ENCODE measurements around the gene DBX1.
A peak's percentile ranks its signal among the peaks of the same experiment; 100 is the strongest.

The DBX1 gene

GRCh38 chr11:20127671-20128527 lies 32.4 kb downstream of the DBX1 start:
- no peaks in the 10 kb centered on the region for H3K9me3 ChIP-seq (replicated peaks; ENCODE audit: insufficient read depth, low read length)

GRCh38 chr11:20126724-20127123 lies 33.6 kb downstream of the DBX1 start:
- H3K27ac ChIP-seq (ENCODE audit: low read length), result no peak overlapping the region
- H3F3A ChIP-seq (ENCODE audit: insufficient read depth, low read length), result no peaks in the 10 kb centered on the region
- no peaks in the 10 kb centered on the region for H3K36me3 ChIP-seq (replicated peaks; ENCODE audit: insufficient read depth, low read length)
- H3K4me1 ChIP-seq (ENCODE audit: low read length), result no peaks in the 10 kb centered on the region
- no peak for TF ChIP-seq CTCF (IDR thresholded peaks at IDR 0.05; ENCODE audit: low read length)
- no peak for TF ChIP-seq EZH2 (optimal IDR thresholded peaks at IDR 0.05; ENCODE audit: low read depth, low read length)
- TF ChIP-seq EZH2phosphoT487 (IDR thresholded peaks at IDR 0.05; ENCODE audit: low read length), result no peak
- no peak for DNase-seq
- H4K20me1 ChIP-seq (ENCODE audit: insufficient read depth, low read length), result no peaks in the 10 kb centered on the region
- H2AFZ ChIP-seq (ENCODE audit: low read length), result no peak overlapping the region
- no peaks in the 10 kb centered on the region for H3K79me2 ChIP-seq (ENCODE audit: low read length)
- H3K4me3 ChIP-seq (ENCODE audit: low read length), result no peak overlapping the region
- no peaks in the 10 kb centered on the region for H3K9me2 ChIP-seq (replicated peaks; ENCODE audit: insufficient read depth, low read length)
- H3K4me2 ChIP-seq (ENCODE audit: low read depth, low read length), result no peak overlapping the region
- H3K9ac ChIP-seq (ENCODE audit: low read length), result no peak overlapping the region
- no peaks in the 10 kb centered on the region for H3K9me3 ChIP-seq (replicated peaks; ENCODE audit: insufficient read depth, low read length)
- H3K27me3 ChIP-seq (replicated peaks; ENCODE audit: insufficient read depth, low read length), result no peaks in the 10 kb centered on the region

More at GRCh38 chr11:20127671-20128527, 32.4 kb downstream of the DBX1 start:
- TF ChIP-seq EZH2 (optimal IDR thresholded peaks at IDR 0.05; ENCODE audit: low read depth, low read length), result no peak
- no peak for TF ChIP-seq EZH2phosphoT487 (IDR thresholded peaks at IDR 0.05; ENCODE audit: low read length)
- TF ChIP-seq CTCF (IDR thresholded peaks at IDR 0.05; ENCODE audit: low read length), result peak; percentile 85
- H3K9ac ChIP-seq (ENCODE audit: low read length), result no peak overlapping the region
- H3K27me3 ChIP-seq (replicated peaks; ENCODE audit: insufficient read depth, low read length), result no peaks in the 10 kb centered on the region
- H3K9me2 ChIP-seq (replicated peaks; ENCODE audit: insufficient read depth, low read length), result no peaks in the 10 kb centered on the region
- no peaks in the 10 kb centered on the region for H4K20me1 ChIP-seq (ENCODE audit: insufficient read depth, low read length)
- H3K4me3 ChIP-seq (ENCODE audit: low read length), result no peak overlapping the region
- no peak overlapping the region for H2AFZ ChIP-seq (ENCODE audit: low read length)
- H3K27ac ChIP-seq (ENCODE audit: low read length), result no peak overlapping the region
- no peaks in the 10 kb centered on the region for H3K36me3 ChIP-seq (replicated peaks; ENCODE audit: insufficient read depth, low read length)
- H3K4me2 ChIP-seq (ENCODE audit: low read depth, low read length), result no peak overlapping the region
- DNase-seq, result peak; percentile 73
- no peaks in the 10 kb centered on the region for H3K79me2 ChIP-seq (ENCODE audit: low read length)
- H3K4me1 ChIP-seq (ENCODE audit: low read length), result no peaks in the 10 kb centered on the region
- no peaks in the 10 kb centered on the region for H3F3A ChIP-seq (ENCODE audit: insufficient read depth, low read length)

GRCh38 chr11:20125927-20126326 lies 34.3 kb downstream of the DBX1 start:
- no peaks in the 10 kb centered on the region for H4K20me1 ChIP-seq (ENCODE audit: insufficient read depth, low read length)
- H3K9me2 ChIP-seq (replicated peaks; ENCODE audit: insufficient read depth, low read length), result no peaks in the 10 kb centered on the region
- no peaks in the 10 kb centered on the region for H3F3A ChIP-seq (ENCODE audit: insufficient read depth, low read length)
- no peaks in the 10 kb centered on the region for H3K36me3 ChIP-seq (replicated peaks; ENCODE audit: insufficient read depth, low read length)
- H3K9ac ChIP-seq (ENCODE audit: low read length), result no peak overlapping the region
- no peaks in the 10 kb centered on the region for H3K79me2 ChIP-seq (ENCODE audit: low read length)
- no peak for DNase-seq
- no peak overlapping the region for H3K4me2 ChIP-seq (ENCODE audit: low read depth, low read length)
- no peaks in the 10 kb centered on the region for H3K4me1 ChIP-seq (ENCODE audit: low read length)
- no peak overlapping the region for H2AFZ ChIP-seq (ENCODE audit: low read length)
- H3K27me3 ChIP-seq (replicated peaks; ENCODE audit: insufficient read depth, low read length), result no peaks in the 10 kb centered on the region
- TF ChIP-seq EZH2phosphoT487 (IDR thresholded peaks at IDR 0.05; ENCODE audit: low read length) (no peak), CTCF (IDR thresholded peaks at IDR 0.05; ENCODE audit: low read length) (no peak), EZH2 (optimal IDR thresholded peaks at IDR 0.05; ENCODE audit: low read depth, low read length) (no peak)
- H3K27ac ChIP-seq (ENCODE audit: low read length), result no peak overlapping the region
- H3K9me3 ChIP-seq (replicated peaks; ENCODE audit: insufficient read depth, low read length), result no peaks in the 10 kb centered on the region
- H3K4me3 ChIP-seq (ENCODE audit: low read length), result no peak overlapping the region
